ENCODE measurements around the gene EARS2.
"Not testable (repeated sequence)": the region's sequence is repeated elsewhere in the genome, so short reads cannot be mapped to it uniquely, and the experiment has no call there.

EARS2 gene

GRCh38 chr16:23556881-23557778, at the start of gene EARS2, which contains the start of gene UBFD1:
TSS of gene EARS2 (minus strand) at chr16:23557350. CDS start at chr16:23557343, 7 bp downstream.
TSS of gene UBFD1 (plus strand) at chr16:23557727. CDS start at chr16:23557743, 16 bp downstream.
- peak; percentile 97 for DNase-seq

- DNase-seq, result peak; percentile 2
Measured at GRCh38 chr16:23597003-23597756, 40.0 kb upstream of the EARS2 start.

GRCh38 chr16:23595951-23596720, 39.0 kb upstream of the EARS2 start, which contains the start of gene NDUFAB1:
TSS of gene NDUFAB1 (minus strand) at chr16:23596316. CDS start at chr16:23596290, 26 bp downstream.
- peak; percentile 92 for DNase-seq

GRCh38 chr16:23595246-23595950, 38.2 kb upstream of the EARS2 start:
- no peak for DNase-seq

GRCh38 chr16:23594186-23594585, 37.0 kb upstream of the EARS2 start:
- DNase-seq, result no peak

- no peak for DNase-seq
Measured at GRCh38 chr16:23590181-23590580, 33.0 kb upstream of the EARS2 start.

GRCh38 chr16:23587726-23588125, 30.6 kb upstream of the EARS2 start:
- no peak for DNase-seq

GRCh38 chr16:23584186-23585076, 27.3 kb upstream of the EARS2 start:
- no peak for DNase-seq

- not testable (repeated sequence) for DNase-seq
Measured at GRCh38 chr16:23583271-23583670, 26.1 kb upstream of the EARS2 start.

- no peak for DNase-seq
Measured at GRCh38 chr16:23581764-23582163, 24.6 kb upstream of the EARS2 start.

GRCh38 chr16:23580391-23580790, 23.2 kb upstream of the EARS2 start:
- no peak for DNase-seq

- DNase-seq, result no peak
Measured at GRCh38 chr16:23579371-23579770, 22.2 kb upstream of the EARS2 start.

- no peak for DNase-seq
Measured at GRCh38 chr16:23578101-23578830, 21.1 kb upstream of the EARS2 start.

GRCh38 chr16:23577493-23577892, 20.3 kb upstream of the EARS2 start:
- DNase-seq, result no peak

GRCh38 chr16:23575834-23576233, 18.7 kb upstream of the EARS2 start:
- no peak for DNase-seq

- DNase-seq, result no peak
Measured at GRCh38 chr16:23573817-23574216, 16.7 kb upstream of the EARS2 start.

GRCh38 chr16:23572394-23572793, 15.2 kb upstream of the EARS2 start:
- DNase-seq, result no peak

- no peak for DNase-seq
Measured at GRCh38 chr16:23571895-23572294, 14.7 kb upstream of the EARS2 start.

- no peak for DNase-seq
Measured at GRCh38 chr16:23570992-23571632, 14.0 kb upstream of the EARS2 start.

GRCh38 chr16:23567602-23568001, 10.5 kb upstream of the EARS2 start:
- no peak for DNase-seq
